AG04450 (cell line): Measurements from ENCODE around the gene CHCHD6. TPM values are rescaled to one million over a fixed set of nuclear protein-coding genes. Genes with fewer than 3 reads are reported as not detected.
A peak's percentile ranks its signal among the peaks of the same experiment; 100 is the strongest.

Source experiments
- CTCF ChIA-PET: fragments of 300-600, 350-600 bp; formaldehyde crosslinking; extraction: SDS; loops from one replicate; lab custom pipeline; 2022; ENCODE audit warnings: antibody characterized with exemption, inconsistent platforms; lab: Charles Lee
- POLR2A ChIA-PET: fragments of 350-600 bp; formaldehyde crosslinking; extraction: SDS; loops from one replicate; lab custom pipeline; 2021; ENCODE audit warnings: antibody characterized with exemption, inconsistent platforms; lab: Yijun Ruan, JAX
- DNase-seq: peaks from one replicate; pipeline ENCODE4 v3.0.0-alpha.2; 2011; ENCODE audit warnings: low read depth, low spot score
- H3K27ac ChIP-seq: one replicate; pipeline ENCODE4 v1.5.1; 2012; ENCODE audit warnings: low read depth, low read length, control low read depth
- H3K27me3 ChIP-seq: one replicate; pipeline ENCODE4 v1.6.0; 2012; ENCODE audit warnings: low read length; ENCODE audit not compliant: control insufficient read depth, insufficient read depth
- H3K4me3 ChIP-seq: 2 replicates; pipeline ENCODE4 v1.5.1; 2011; ENCODE audit warnings: mild to moderate bottlenecking, low read depth, low read length, control low read depth
- H3K9me3 ChIP-seq: 2 replicates; pipeline ENCODE4 v1.5.1; 2012; ENCODE audit warnings: low read length; ENCODE audit not compliant: control insufficient read depth, insufficient read depth
- polyA plus RNA-seq: library from polyadenylated mRNA; depleted of rRNA; stranded (reverse); fragments of >200 nt; gene quantifications from 2 replicates; pipeline ENCODE4 v1.2.3, GENCODE V29; 2011
- TF ChIP-seq, protein P1 (sequence below): IDR thresholded peaks from 2 replicates; pipeline ENCODE4 v1.5.1; 2011; ENCODE audit warnings: low read depth, low read length, control low read depth, inconsistent platforms

CHCHD6 gene
- polyA plus RNA-seq, 1 experiment = 14.0 TPM

GRCh38 chr3:126657901-126658300 is 46.1 kb upstream of the CHCHD6 start:
- TF ChIP-seq, protein P1, sequence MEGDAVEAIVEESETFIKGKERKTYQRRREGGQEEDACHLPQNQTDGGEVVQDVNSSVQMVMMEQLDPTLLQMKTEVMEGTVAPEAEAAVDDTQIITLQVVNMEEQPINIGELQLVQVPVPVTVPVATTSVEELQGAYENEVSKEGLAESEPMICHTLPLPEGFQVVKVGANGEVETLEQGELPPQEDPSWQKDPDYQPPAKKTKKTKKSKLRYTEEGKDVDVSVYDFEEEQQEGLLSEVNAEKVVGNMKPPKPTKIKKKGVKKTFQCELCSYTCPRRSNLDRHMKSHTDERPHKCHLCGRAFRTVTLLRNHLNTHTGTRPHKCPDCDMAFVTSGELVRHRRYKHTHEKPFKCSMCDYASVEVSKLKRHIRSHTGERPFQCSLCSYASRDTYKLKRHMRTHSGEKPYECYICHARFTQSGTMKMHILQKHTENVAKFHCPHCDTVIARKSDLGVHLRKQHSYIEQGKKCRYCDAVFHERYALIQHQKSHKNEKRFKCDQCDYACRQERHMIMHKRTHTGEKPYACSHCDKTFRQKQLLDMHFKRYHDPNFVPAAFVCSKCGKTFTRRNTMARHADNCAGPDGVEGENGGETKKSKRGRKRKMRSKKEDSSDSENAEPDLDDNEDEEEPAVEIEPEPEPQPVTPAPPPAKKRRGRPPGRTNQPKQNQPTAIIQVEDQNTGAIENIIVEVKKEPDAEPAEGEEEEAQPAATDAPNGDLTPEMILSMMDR = no peak
- no peak overlapping the region for H3K27ac ChIP-seq
- no peak overlapping the region for H3K4me3 ChIP-seq
- H3K27me3 ChIP-seq = peaks cover 36% of the 10 kb centered on the region
- DNase-seq = no peak
- CTCF ChIA-PET = interaction anchor here (1.5 kb wide), 1 partner anchor 22 kb away, joined by 4 read pairs; no protein-coding TSS in a partner anchor
- H3K9me3 ChIP-seq = peaks cover 14% of the 10 kb centered on the region
- POLR2A ChIA-PET = no interaction called here

DNA sequence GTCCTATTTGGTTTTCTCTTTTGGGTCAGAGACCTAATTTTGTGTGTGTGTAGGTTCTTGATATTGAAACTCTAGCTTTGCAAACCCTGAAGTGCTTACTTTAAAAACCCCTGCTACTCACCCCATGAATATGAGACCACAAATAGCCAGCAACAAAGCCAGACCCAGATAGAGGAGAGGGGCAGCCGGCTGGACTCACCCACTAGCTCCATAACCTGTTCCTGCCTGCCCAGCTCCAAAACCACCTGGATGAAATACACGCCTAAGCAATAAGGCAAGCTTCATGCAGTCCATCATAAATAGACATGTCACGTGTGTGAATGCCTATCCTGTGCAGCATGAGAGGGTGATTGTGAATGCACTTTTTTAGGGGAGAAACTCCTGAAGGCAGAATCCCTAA is 45.5 kb upstream of the CHCHD6 start:
- Histone ChIP-seq H3K9me3 (peaks cover 14% of the 10 kb centered on the region), H3K27me3 (peaks cover 42% of the 10 kb centered on the region), H3K27ac (no peak overlapping the region), H3K4me3 (no peak overlapping the region)
- ChIA-PET CTCF (interaction anchor here (1.5 kb wide), 1 partner anchor 21 kb away, joined by 4 read pairs; no protein-coding TSS in a partner anchor), POLR2A (no interaction called here)
- DNase-seq = no peak
- TF ChIP-seq, protein P1 = no peak

GRCh38 chr3:126659915-126660886 is 43.8 kb upstream of the CHCHD6 start:
- POLR2A ChIA-PET = interaction anchor here (0.6 kb wide), 1 partner anchor 9 kb away, joined by 10 read pairs; no protein-coding TSS in a partner anchor
- TF ChIP-seq, protein P1 = peak; percentile 40
- CTCF ChIA-PET = interaction anchor here (0.7 to 1.6 kb wide), 5 partner anchors 20 to 884 kb away, joined by 3 to 10 read pairs (median 3); no protein-coding TSS in a partner anchor
- Histone ChIP-seq H3K9me3 (peaks cover 14% of the 10 kb centered on the region), H3K4me3 (no peak overlapping the region), H3K27ac (no peak overlapping the region), H3K27me3 (peaks cover 49% of the 10 kb centered on the region)
- DNase-seq = no peak

DNA sequence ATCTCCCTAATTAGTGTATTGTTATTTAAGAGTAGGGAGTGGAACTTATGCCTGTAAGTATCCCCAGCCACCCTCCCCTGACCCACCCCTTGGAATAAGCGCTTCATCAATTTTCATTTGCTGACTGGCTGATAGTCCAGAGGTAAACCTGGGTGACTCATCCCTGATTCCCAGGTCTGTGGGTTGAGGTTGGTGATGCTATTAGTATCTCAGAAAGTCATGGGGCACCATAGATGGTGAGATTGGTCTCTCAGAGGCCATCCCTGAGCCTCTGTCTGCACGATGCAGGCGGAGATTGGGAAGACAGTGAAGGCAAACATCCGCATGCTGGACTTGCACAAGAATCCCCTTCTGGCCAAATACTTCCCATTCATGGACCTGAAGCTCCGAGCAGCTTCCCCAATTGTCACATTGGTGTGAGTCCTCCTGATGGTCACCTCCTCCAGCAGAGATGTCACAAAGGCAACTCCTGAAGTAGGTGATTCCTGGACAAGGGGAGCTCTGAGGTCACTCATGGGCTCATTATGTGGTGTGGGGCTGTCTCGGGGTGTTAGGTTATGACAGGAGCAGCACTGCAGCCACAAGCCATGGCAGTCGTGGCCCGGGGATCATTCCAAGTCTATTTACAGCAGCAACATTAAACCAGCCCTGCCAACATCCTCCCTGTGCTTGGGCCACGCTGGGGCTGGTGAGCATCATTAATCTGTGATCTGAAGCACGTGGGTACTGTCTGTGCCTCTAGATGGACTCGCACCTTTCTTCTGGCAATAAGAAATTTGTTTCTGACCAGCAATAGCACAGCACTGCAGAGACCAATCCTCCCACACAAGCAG is 42.3 kb upstream of the CHCHD6 start:
- ChIA-PET POLR2A (no interaction called here), CTCF (interaction anchor here (1.1 to 1.2 kb wide), 2 partner anchors 18 to 882 kb away, joined by 3 read pairs; no protein-coding TSS in a partner anchor)
- DNase-seq = no peak
- no peak overlapping the region for H3K4me3 ChIP-seq
- TF ChIP-seq, protein P1 = no peak
- peaks cover 9% of the 10 kb centered on the region for H3K9me3 ChIP-seq
- H3K27ac ChIP-seq = no peak overlapping the region
- H3K27me3 ChIP-seq = peaks cover 56% of the 10 kb centered on the region
